HG02981 (cell line): ENCODE measurements around the gene TAF3.
"Not testable (repeated sequence)": the region's sequence is repeated elsewhere in the genome, so short reads cannot be mapped to it uniquely, and the experiment has no call there.

Source experiments
- ATAC-seq: cut with Tn5 transposase; IDR thresholded peaks from one replicate; pipeline ENCODE4 v1.9.1; 2021; ENCODE audit warnings: mild to moderate bottlenecking, moderate library complexity; ENCODE audit not compliant: unreplicated experiment

The TAF3 gene

DNA sequence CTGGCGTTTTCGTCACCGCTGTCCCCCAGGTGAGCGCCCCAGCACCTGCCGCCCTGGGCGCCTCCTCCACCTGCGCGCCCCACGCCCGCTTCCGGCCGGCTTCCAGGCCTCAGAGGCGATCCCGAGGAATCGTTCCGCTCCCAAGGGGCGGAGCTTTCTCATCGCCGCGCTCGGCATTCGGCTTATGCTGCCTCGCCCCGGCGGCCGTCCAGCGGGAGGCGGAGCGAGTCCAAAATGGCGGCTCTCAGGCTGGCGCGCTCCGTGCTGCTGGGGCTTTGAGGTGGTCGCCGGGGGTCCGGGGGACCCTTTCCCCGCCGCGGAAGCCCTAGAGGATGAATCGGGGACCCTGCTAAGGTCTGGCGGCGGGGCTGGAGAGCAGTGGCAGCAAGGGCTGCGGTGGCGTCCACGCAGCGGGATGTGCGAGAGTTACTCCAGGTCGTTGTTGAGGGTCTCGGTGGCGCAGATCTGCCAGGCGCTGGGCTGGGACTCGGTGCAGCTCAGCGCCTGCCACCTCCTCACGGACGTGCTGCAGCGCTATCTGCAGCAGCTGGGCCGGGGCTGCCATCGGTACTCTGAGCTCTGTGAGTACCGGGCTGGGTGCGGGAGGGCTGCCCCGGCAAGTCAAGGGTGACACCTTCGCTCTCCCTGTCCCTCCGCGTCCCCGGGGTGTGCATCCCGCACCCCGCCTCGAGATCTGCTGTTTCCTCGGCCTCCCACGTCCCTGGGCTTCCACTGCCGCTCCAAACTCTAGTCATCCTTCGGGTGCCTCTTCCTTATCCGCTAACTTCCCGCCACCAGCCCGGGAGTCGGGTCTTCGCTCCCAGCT is at the start of gene TAF3:
TAF3 (plus strand) TSS at position 211 of the 826 bp plus-strand sequence; CDS start at position 416, 205 bp downstream.
- peak; percentile 83 for ATAC-seq

DNA sequence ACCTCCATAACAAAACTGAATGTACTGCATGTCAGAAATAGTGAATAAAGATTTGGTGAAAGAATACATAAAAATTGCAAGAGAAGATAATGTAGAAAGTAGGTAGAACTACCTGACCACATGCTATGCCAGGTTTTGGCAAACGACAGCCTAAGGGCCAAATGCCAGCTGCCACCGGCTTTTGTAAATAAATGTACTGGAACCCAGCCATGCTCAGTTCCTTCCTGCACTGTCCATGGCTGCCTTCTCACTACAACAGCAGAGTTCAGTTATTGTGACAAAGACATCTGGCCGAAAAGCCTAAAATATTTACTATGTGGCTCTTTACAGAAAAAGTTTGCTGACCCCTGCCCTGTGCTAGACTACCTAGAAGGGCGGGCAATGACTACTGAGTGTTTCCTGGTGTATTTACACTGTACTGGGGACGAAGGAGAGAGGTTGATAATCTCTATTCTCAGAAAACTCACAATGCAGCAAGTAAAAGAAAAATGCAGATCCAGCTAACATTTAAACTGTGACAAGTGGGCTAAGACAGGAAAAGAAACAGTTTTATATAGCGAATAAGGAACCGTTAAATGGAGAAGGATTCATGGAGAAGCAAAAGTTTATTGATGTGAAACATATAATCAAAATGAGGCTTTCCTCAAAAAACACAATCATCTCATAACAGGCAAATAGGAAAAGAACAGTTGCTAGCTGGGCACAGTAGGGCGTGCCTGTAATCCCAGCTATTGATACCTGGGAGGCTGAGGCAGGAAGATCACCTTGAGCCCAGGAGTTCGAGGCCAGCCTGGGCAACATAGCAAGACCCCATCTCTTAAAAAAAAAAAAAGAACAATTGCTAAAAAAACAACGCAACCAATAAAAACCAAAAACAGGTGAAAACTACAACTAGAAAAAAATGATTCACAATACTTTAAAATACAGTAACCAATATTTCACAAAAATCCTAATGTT is 44.2 kb upstream of the TAF3 start:
- ATAC-seq, result no peak

GRCh38 chr10:7776777-7777176 is 41.5 kb upstream of the TAF3 start:
- no peak for ATAC-seq

DNA sequence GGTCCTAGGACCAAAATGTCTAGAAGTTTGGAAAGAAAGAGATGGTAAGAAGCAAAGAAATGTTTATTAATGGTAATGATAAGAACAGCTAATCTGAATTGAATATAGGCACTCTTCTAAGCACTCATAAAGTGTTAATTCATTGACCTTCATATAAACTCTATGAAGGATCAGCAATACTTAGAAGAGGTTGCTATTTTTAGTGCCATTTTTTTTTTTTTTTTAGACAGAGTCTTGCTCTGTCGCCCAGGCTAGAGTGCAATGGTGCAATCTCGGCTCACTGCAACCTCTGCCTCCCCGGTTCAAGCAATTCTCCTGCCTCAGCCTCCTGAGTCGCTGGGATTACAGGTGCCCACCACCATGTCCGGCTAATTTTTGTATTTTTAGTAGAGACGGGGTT is 36.1 kb upstream of the TAF3 start:
- ATAC-seq, result not testable (repeated sequence)

GRCh38 chr10:7786430-7786829 is 31.9 kb upstream of the TAF3 start:
- ATAC-seq, result no peak

DNA sequence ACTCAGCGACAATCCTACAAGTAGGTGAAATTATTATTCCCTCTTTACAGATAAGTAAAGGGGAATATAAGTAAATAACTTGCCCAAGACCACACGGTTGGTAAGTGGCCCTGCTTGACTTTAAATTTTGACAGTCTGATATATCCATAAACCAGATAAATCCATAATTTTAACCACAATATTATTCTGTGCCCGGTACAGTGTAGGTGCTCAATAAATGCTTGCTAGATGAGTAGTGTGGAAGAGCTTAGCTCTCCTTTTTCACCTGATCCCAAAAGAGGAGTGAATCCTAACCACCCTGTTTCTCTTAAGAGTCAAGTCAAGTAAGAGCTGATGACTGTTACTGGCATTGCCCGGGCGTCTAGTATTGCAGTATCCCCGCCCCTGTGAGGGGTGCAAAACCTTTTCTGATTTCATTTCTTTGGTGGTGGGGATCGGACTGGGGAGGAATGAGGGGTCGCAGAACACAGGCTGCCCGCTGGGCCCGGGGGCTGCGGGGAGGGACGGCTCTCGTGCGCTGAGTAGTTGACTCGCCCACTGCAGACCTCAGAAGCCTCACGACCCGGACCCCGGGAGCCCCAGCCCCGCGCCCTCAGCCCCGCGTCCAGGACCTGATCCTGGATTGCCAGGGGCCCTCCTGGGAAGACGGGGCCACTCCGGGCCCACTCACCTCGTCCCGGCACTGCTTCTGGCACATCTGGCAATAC is 31.0 kb upstream of the TAF3 start:
- ATAC-seq, result peak; percentile 13

GRCh38 chr10:7787857-7788638 is 30.3 kb upstream of the TAF3 start, which contains the start of the genes ATP5F1C and KIN:
Gene ATP5F1C, plus strand, starts transcription at chr10:7788177. Its CDS starts 31 bp downstream, at chr10:7788208.
Gene KIN, minus strand, starts transcription at chr10:7787993. Its CDS starts 60 bp downstream, at chr10:7787933.
- ATAC-seq, result peak; percentile 94

DNA sequence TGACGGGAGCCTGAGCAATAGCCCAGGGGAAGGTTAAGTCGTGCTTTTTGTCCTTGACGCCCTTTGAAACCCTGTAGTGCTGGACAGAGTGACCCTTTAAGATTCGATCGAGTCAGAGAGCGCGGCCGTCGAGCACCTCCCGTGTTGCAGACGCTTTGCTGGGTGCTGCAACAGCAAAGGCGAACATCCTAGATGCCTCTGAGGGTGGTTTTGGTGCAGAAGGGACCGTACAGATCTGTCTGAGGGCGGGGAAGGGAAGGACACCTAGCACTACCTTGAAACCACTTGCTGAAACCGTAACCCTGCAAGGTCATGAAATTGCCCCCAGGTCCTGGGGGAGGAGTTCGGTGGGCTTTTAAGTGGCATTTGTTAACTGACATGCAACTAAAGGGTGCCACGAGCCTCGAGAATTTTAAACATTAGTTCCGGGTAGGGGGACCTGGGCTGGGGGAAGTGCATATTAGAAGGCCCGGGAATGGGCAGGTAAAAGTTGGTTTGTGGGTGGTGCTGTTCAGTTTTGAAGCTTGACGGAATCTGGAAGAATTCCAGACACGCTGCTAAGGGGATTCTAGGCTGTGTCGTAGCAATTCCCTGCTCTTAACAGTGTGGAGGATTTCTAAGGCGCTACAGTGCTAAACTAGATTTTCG is 29.5 kb upstream of the TAF3 start:
- ATAC-seq, result peak; percentile 11

DNA sequence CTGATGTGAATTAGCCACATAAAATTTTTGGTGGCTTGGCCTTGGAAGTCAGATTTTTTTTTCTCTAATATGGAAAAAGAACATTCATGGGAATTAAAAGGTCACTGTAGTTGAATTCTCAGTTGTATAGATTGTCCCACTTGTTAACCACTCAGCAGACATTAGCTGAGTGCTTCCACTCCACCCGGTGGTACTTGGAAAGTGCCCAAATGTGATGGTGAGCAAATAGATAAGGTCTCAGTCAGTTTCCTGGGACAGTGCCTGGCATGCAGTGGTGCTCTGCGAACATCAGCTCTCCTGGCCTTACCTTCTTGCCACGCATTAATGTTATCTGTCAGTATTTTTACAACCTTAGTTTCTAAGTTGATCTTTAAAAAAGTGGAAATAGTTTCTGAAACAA is 28.9 kb upstream of the TAF3 start:
- ATAC-seq, result no peak

- no peak for ATAC-seq
These were observed 25.8 kb upstream of the TAF3 start for GRCh38 chr10:7792541-7792940.

DNA sequence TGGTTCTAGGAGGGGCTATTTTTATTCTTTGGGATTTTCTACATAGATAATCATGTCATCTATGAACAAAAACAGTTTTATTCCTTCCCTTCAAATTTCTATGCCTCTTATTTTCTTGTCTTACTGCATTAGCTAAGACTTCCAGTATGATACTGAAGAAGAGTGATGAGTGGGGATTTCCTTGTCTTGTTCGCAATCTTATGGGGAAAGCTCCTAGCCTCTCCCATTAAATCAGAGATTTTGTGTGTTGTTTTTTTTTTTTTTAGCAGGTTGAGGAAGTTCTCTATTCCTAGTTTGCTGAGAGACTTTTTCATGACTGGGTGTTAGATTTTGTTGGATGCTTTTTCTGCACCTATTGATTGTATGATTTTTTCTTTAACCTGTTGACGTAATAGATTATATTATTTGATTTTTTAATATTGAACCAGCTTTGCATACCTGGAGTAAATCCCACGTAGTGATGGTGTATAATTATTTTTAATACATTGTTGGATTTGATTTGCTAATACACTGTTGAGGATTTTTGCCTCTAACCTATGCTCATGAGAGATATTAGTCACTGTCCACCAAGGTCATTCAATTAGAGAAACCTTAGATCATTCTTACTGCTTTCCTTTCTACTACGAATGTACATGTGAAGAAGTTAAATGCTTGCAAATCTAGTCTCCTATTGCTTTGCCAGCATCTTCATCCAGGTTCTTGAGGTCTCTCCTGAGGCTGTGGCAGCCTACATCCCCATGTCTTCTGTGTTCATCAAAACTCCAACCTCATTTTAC is 23.9 kb upstream of the TAF3 start:
- no peak for ATAC-seq

- ATAC-seq, result no peak
These were observed 22.7 kb upstream of the TAF3 start for GRCh38 chr10:7795605-7796004.

DNA sequence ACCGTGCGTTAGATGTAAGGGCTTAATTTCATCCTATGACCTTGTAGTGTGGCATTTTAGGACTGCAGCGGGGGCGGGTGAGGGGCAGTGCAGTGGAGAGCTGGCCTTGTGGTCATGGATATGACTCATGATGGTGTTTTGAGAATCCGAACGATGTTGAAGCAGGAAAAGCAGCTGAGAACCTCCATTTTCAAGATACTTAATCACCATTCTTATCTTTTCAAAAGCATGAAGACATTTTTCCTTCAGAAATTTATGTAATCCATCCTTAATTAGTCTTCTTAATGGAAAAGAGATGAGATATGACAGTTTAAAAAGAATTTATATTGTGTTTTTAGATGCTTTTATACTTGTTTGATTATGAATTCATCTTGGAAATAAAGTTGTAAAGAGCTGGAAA is 20.7 kb upstream of the TAF3 start:
- no peak for ATAC-seq

DNA sequence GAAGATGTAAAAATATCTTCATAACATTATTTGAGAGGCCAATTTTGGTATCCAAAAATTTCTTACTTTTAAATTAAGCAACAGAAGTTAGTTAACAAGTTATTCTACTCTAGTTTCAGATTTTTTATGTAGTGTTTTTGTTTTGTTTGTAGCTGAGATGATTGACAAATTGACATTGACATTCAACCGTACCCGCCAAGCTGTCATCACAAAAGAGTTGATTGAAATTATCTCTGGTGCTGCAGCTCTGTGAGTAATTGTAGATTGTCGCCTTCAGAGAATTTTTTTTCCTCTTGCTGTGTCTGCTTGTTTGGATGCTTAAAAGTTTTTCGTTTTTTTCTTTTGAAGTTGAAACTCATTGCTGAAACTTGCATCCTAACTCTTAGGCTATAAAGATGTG is 15.7 kb upstream of the TAF3 start:
- no peak for ATAC-seq

DNA sequence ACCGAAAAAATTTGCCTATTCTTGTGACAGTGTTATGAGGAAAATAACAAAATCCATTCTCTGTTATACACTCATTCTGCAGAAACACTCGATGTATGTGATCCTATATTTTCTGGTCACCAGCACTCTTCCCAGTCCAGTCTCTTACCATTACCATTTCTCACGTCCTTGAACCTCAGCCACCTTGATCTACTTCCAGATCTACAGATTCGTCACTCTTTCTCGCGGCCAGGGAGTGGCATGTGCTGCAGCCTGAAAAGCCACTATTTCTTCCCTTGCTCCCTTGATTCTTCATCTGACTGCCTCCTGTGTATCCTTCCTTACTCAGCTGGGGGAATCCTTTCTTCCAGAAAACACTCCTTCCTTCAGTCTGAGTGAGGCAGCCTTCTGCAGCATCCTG is 14.1 kb upstream of the TAF3 start:
- ATAC-seq, result no peak

- ATAC-seq, result no peak
These were observed 13.6 kb upstream of the TAF3 start for GRCh38 chr10:7804741-7805140.

DNA sequence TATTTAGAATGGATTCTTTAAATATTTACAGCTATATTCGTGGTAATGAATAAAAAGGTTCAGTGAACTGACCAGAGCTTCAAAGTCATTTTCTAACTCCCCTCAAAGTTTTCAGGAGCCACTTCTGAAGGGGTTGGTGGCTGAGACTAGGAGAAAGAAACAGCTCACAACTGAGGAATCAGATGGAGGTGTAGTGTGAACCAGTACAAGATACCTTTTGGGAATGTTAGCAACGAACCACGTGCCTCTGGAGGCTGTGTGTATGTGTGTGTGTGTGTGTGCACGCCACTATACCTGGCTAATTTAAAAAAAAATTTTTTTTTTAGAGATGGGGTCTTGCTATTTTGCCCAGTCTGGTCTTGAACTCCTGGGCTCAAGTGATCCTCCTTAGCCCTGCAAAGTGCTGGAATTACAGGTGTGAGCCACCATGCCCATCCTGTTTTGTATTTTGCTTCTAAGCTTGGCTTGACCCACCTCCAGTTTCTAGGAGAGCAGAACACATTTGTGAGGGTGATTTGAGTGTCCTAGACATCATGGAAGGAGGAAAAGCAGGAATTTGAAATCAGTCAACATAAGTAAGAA is 9.5 kb upstream of the TAF3 start:
- no peak for ATAC-seq

DNA sequence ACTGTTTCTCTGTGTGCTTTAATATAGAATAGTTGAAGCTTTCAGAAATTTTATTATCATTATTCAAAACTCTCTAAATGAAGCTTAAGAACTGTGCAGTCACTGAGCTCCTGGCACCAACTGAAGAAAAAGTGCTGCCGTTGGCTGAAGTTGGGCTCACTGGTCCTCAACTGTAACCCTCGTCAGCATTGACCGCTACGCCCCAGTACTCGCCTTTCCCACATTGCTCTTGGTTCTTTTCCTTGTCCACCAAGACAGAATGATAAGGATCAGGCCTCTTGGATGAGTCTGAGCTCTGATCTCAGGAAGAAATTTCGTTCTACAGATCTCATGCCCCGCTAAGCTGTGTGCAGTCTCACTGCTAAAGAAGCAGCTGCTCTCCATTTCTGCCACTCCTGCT is 7.9 kb upstream of the TAF3 start:
- ATAC-seq, result no peak

DNA sequence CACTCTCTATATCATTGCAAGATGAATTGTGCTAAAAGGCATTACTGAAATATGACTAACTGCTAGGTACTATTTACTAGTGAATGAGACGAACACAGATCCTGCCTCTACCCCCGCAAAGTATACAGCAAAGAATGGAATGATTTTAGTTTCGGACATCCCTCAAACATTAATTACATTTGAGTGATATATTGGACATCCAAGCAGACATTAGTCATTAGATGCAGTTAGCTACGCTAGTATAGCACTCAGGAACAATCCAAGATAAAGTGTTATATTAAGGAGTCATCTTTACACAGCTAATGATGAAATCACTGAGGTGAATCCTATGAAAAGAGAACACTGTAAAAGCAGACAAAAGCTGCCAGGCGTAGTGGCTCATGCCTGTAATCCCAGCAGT is 7.3 kb upstream of the TAF3 start:
- ATAC-seq, result no peak
